Hematopoietic multipotent progenitor cell treated with erythropoietin and hydrocortisone succinate and interleukin-3 and kit ligand, for 4 days (in vitro differentiated cells): ENCODE measurements around the gene ENDOU.

ENCODE experiments used
- DNase-seq: peaks from one replicate; pipeline ENCODE4 v3.0.0-alpha.2; 2015

ENDOU gene, protein sequence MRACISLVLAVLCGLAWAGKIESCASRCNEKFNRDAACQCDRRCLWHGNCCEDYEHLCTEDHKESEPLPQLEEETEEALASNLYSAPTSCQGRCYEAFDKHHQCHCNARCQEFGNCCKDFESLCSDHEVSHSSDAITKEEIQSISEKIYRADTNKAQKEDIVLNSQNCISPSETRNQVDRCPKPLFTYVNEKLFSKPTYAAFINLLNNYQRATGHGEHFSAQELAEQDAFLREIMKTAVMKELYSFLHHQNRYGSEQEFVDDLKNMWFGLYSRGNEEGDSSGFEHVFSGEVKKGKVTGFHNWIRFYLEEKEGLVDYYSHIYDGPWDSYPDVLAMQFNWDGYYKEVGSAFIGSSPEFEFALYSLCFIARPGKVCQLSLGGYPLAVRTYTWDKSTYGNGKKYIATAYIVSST

DNA sequence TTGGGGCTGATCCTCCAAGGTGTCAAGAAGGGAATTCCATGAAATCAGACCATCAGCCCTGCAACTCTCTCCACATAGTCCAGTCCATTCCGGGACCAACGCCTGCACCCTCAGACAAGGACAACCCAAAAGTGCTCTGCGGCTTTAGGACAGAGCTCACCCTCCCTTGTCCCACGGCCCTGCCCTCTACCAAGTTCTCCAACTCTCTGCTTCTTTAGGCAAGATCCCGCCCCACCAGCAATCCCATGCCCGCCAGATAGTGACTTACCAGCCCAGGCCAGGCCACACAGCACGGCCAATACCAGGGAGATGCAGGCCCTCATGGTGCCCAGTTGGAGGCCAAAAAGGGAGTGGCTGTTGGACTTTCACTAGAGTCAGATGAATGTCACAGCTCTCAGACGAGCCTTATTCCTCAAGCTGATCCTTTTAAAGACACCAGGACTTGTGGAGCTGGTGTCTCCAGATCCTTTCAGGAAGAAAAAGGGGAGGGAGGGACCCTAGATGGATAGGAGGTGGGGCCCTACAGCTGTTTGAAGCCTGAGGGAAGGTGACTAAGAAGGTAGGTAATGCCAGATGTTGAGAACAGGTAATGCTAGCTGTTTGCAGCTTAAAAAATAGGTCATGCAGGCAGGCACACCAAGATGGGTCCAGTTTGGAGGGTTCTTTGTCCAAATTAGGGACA is at the start of gene ENDOU:
ENDOU (minus strand) TSS at position 400 of the 682 bp plus-strand sequence; CDS start at position 323, 77 bp downstream.
- no peak for DNase-seq

DNA sequence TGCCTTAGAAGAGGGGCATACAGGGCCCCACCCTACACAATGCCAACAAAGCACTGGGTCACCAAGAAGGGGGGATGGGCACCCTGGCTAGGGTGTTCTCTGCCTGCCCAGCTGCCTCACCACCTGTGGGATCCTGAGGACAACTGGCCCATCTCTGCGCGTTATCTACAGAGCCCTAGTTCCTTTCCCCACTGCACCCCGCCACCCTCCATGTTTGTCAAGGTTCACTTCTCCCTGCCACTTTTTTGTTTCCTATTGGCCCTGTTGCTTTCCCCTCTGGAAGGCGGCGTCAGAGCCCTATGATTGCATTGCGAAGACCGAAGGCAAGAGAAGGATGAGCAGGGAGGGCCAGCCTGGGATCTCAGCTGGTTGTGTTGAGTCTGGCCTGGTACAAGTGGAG is 49.4 kb upstream of the ENDOU start:
- DNase-seq = peak; percentile 38

DNA sequence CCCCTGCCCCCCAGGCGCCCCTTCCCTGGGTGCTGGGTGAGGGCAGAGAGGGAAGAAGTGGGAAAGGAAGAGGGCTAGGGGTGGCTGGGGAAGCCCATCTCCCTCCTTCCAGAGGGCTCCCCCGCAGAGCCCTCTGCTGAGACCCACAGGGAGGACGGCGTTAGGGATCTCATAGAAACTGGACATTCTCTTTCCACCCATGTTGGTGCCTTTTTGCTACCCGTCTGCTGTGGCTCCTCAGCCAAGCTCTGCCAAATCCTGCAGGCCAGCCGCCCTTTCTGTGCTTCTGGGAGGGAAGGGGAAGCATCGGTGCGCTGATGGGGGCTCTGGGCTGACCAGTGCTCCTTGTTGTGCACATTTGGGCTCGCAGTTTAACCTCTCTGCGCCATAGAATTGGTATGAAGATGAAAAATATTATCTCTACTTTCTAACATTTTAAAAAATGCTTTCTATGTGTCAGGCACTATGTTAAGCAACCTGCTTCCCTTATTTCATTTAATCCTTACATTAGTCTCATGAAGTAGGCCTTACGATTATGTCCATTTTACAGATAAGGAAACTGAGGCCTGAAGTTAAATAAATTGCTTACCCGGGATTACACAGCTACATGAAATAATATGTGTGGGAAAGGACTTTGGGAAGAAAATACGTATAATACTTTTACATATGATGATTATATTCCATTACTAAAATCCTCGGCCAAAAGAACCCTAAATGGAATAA is 48.7 kb upstream of the ENDOU start:
- DNase-seq = peak; percentile 36

DNA sequence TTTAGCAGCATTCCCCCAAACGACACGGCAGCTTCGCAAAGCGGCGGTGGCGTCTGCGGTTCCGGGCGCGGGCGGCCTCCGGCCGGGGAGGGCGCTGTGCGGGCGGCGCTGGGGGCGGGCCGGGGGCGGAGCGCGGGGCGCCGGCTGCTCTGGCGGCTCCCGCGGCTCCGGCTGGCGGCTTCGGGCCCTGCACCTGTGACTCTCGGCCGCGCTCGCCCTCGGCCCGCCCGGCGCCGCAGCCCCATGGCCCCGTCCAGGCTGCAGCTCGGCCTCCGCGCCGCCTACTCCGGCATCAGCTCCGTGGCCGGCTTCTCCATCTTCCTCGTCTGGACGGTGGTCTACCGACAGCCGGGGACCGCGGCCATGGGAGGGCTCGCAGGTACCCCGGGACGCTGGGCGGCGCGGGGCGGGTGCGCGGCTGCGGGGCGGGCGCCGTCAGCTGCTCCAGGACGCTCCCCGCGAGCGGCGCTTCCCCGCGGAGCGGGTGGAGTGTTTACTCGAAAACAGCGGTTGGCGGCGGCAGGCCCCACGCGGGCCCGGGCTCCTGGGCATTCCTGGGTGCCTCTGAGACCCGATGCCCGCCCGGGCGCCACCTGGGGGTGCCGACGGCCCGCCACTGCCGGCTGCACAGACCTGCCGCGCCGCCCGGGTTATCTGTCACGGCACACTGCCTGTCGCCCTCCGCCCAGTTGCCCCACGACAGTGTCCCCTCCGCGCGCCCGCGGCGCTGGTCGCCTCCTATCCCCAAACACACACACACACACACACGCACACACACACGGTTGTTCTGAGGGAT is 48.0 kb upstream of the ENDOU start, which contains the start of gene SLC48A1:
SLC48A1 (plus strand) TSS at position 177 of the 796 bp plus-strand sequence; CDS start at position 244, 67 bp downstream.
- DNase-seq = peak; percentile 88

DNA sequence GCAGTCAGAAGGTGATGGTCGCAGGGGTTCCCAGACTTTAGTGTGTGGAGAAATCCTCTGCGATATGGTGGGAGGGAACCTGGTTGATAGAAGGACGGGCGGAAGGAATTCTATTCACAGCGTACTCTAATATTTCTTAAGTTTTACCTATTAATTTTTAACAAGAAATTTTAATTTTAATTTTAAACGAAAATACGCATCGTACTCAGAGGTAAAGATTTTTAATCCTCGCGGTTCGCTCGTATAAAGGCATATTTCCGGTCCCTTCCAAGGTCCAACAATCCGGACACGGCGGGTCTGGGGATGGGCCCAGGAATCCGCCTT is 47.4 kb upstream of the ENDOU start:
- DNase-seq = no peak

DNA sequence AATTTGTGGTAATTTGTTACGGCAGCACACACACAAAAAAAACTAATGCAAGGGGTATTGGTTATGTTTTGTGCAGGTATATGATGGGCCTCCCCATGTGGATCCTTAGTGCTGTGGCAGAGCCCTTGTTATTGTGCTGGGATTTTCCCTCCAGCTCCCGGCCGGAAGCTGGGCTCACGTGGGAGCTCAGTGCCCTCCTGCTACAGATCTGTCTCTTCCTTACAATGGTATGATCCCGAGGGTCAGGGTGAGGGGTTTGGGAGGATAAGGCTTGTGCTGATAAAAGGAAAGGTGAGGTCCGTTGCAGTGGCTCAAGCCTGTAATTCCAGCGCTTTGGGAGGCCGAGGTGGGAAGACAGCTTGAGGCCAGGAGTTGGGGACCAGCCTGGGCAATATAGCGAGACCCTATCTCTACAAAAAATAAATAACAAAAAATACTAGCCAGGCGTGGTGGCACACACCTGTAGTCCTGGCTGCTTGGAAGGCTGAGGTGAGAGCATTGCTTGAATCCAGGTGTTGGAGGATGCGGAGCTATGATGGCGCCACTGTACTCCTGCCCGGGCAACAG is 46.9 kb upstream of the ENDOU start:
- no peak for DNase-seq

DNA sequence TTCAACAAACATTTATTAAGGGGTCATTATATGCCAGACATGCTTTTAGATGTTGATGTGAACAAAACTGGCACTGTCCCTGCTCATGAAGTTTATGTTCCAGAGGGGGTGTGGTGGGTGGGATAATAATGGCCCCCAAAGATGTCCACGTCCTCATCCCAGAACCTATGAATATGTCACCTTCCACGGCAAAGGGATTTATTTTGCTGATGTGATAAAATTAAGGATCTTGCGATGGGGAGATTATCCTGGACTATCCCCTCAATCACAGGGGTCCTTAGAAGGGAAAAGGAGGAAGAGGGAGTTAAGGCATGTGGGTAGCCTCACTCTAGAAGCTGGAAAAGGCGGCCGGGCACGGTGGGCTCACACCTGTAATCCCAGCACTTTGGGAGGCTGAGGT is 46.0 kb upstream of the ENDOU start:
- no peak for DNase-seq

DNA sequence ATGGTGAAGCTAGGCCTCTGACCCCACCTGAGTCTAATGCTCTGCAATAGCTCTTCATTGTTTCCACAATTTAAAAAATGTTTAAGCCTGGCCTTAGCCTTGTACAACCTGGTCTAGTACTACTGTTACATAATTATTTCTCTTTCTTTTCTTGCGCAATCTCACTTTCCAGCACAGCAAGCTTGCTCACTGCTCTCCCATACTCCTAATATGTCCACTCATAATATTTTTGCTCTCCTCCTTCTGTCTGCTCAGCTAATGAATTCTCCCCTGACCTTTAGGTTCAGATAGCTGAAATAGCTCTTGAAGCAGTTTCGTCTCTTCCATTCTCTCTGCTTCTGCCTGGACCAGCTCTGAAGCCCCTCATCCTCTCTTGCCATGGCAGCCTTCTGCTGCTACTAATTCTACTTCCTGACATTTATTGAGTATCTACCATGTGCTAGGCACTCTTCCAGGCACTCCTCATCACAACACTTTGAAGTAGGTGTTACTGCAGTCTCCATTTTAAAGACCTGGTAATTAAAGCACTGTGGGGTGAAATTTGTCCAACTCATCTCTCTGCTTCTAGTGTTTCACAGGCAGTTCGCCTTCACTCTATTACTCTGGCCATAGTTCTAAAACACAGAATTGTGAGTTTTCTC is 44.9 kb upstream of the ENDOU start:
- DNase-seq = peak; percentile 58

DNA sequence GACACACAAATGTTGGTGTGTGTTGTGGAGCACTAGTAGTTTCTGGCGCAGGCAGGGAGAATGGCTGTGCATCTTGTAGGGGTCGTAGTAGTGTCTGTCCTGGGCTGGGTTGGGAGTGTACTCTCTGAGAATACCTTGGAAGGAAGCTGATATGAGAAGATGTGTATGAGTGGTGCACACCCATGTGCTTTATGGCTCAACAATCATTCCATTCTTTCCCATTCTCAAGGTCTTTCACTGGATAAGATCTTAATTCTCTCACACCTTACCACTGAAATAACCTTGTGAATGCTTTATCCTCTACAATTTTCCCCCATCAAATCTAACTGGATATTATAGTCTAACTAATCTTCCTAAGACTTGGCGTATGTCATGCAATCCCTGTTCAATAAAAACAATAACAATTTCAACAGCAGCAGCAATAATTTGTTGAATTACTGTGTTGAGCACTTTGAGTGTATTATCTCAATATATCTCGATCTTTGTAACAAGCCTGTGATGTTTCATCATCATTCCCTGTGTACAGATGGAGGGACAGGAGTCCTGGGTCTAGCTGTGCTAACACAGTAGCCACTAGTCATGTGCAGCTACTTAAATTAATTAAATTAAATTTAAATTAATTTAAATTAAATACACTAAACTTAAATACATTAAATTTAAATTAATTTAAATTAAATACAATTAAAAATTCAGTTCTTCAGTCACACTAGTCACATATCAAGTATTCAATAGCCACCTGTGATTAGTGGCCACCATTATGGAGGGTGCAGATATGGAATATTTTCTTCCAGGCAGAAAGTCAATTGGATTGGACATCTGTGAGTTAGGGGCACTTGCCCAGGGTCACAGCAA is 44.2 kb upstream of the ENDOU start:
- DNase-seq = no peak

DNA sequence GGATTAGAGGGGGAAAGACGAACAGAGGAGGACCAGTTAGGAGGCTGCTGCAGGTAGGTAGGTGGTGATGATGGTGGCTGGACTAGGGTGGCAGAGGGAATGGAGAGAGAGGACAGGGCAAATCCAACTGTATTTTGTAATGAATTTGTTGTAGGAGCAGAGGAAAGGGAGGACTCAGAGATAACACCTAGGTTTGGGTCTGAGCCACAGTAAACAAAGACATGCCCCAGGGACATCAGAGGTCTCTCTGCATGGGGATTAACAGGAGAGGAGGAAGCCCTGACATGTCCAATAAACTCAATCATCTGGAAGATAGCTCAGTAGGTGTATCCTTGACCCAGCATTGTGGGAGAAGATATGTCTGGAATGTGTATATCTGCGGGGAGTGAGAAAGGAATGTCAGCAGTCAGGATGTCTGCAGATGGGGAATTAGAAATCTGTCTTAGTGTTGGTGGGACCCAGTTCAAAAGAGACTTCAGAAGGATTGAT is 43.1 kb upstream of the ENDOU start:
- no peak for DNase-seq

DNA sequence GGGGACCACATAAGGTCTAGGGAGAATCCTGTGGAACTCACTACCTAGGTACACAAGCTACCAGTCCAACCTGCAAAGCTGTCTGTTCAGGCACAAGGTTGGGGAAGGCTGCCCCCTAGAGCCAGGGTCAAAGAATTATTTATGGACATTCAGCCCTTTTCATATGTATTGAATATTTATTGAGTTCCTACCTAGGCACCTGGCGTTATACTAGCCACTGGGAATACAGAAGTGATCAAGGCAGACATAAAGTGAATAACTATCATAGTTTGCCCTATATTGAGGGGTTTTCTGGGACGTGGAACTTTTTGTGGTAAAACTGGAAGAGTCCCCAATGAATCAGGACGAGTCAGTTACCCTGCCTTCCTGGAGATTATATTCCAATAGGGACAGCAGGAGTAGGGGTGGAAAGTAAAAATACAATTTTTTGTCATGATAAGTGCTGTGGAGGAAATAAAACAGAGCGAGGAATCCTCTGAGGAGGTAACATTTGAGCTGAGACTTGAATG is 42.0 kb upstream of the ENDOU start:
- peak; percentile 83 for DNase-seq

DNA sequence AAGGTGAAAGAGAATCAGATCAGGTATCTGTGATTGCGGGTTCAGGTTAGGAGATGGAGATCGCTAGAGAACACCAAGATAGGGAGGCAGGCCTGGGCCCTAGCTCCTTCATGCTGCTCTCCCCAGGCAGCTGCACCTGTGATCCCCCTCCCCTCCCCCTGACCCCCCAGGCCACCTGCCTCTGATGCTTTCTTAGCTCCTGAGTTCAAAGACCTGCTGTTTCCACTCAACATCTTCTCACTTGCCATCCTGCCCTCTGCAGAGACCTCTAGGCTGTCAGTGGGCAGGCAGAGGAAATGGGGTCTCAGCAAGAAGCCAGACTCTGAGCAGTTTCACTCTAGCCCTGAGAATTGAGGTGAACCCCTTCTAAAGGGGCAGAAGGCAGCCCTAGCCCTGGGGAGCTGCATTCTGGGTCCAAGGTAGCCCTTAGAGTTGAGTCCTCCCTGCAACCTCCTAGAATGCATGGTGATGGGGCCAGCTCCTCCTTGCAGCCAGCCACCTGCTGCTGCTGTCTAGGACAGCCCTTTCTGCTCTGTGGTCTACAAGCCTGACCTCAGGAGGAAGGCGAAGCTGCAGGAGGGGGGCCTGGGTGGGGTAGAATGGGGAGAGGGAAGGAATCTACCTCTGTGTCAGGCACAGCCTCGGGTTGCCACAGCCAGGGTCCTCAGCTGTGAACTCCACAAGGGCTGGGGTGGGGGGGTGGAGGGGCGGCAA is 41.4 kb upstream of the ENDOU start:
- DNase-seq = no peak

DNA sequence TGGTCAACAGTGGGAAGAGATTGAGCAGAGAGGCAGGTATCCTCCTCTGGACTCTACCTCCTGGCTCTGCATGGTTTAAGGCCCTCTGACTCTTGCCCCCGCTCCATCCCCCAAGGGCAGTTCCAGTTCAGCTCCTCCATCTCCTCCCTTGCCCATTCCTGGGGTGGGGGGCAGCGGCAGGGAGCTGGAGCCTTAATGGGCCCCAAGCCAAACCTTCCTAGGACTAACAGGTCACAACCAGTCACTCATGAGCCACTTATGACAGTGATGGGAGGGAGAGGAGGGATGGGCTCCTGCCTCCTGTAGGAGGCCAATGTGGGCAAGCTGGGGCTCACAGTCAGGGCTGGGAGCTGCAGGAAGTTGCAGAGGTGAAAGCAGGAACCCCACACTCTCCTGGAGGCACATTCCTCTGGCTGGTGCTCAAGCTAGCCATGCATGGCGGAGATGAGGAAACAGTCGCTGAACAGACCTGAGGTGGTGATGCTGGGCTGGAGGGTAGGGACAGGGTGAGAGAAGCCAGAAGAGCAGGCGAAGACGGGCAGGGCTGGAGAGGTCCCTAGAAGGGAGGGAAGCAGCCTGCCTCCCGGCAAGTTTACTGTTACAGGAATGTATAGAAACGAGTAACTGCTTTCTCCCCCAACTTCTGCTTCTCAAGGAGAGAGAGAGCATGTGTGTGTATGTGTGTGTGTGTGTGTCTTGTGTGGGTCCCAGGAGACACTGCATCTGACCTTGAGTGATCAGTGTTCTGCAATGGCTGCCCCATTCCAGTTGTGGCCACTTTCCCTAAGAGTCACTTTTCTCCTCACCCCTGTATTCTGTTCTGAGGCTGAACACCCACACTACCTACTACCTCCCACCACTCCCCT is 38.4 kb upstream of the ENDOU start:
- peak; percentile 52 for DNase-seq

DNA sequence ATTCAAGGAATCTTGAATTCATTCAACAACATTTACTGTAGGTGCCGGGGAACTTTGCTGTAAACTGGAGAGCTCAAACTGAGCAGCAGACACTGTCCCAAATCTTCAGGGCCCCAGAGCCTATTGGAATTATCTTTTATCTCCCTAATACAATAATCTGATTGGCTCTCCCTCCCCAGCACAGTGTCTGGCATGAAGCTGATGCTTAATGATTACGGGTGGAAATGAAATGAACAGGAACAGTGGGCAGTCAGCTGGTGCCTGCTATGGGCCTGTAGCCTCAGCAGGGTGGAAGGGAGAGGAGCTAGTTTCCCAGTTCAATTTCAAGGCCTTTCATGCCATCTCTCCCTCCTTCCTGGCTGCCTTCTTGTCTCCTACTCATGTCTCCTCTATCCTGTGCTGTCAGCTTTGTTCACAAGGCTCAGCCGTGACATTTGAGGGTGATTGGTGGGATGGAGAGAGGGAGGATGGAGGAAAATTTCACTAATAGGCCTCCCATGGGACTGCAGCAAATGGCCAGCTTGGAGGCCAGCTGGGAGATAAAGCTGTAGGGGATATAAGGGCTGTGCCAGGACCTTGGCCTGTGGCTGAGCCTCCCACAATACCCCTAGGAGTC is 37.7 kb upstream of the ENDOU start:
- no peak for DNase-seq

DNA sequence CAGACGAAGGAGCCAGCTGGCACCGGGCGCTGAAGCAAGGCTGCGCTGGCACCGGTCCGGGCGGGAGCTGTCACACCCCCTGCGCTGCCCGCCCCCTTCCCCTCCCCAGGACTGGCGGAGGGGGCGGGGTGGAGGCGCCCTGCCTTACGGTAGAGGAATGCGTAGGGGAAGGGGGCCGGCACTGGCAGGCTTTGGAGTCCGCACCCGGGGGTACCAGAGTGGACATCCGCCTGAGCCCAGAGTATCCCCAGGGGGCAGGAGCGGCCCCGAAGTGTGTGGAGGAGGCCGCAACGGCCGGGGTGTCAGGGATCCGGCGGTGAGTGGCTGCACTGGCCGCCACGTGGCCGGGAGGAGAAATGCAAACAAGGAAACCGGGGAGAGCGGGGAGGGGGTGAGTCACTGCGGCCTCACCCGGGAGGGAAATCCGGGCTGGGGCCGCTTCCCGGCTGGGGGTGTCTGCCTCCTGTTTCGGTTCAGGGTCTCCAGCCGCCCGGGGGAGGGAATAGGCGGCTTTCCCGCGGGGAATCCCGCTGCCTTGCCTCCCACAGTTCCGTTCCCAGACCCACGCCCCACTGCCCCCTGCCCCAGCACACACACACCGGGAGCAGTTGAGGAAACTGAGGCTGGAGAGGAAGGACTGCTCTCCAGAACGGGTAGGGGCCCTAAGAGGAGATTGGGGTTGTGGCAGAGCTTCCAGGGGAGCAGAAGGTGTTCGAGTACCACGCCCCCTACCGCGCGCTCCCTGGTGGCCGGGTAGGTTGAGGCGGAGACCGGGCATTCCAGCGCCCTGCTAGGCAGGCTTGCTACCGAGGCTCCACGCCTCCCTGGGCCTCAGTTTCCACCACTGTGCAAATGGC is 33.8 kb upstream of the ENDOU start, which contains the start of gene RAPGEF3:
RAPGEF3 (minus strand) TSS at position 47 of the 857 bp plus-strand sequence. CDS start 324 bp downstream, outside the sequence.
- DNase-seq = peak; percentile 89

DNA sequence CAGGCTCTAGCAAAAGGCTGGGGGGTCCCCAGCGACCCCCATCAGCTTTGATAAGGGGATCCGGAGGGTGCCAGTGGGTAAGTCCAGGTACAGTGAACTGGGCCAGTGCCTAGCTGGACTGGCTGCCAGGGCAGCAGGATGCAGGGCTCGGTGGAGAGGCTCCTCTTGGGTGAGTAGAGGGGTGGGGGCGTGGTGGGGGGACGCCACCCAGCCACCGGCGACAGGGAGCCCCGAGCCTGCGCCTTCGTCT is 33.2 kb upstream of the ENDOU start:
- no peak for DNase-seq

DNA sequence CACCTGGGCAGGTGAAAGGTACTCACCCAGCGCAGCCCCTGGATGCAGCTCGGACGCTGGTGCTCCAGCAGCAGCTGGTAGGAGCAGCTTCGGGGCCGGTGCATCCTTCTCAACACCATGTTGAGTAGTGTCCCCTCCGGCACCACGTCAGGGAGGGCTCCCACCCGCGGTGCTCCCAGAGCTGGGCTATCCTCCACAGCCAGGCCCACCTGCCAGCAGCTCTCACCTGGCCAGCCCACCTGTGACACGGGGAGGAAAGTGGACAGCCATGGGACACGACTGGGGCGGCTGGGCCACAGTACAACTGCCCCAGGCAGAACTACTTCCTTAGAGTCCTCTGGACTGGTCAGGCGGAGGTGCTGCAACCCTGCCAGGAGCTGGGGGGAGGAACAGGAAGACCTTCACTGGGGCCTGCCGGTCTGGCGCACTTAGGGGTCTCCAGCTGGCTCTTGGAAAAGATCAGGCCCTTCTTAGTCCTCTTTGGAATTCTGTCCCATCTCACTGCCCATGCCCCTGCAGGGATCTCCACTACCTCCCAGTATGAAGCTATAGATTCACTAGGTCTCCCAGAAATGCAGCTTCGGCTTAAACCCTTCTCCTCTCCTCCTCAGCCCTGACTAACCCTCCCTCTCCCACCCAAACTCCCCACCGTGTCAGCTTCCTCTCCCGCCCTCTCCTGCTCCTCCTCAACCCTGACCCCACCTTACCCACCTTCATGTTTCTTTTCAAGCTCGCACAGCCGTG is 32.7 kb upstream of the ENDOU start:
- no peak for DNase-seq
